ENCODE measurements around the gene VKORC1.

DNA sequence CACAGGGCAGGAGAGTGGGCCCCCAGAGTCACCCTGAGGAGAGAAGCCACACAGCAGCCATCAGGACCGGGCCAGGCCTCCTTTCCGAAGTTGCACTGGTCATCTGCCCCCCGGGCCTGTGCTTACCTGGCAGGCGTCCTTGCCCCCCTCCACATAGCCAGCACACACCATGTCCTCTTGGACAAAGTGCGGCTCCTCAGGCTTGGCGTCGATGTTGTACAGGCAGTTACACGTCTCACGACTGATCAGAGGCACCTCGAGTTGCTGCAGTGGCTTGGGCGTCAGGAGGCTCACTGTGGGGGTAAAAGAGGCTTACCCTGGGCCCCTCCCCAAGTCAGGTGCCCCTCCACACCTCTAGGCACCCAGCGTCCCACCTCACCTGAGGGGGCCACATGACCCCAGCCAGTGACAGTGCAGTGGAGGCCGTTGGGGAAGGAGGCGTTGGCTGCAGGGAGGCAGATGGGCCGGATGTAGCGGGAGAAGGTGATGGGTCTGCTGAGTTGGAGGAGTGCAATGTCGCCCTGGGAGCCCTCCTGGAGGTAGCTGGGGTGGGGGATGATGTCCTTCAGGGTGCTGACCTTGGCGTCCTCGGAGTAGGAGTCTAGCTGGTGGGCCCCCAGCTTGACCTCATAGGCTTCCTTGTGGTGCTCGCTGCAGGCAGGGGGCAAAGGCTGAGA is 37.8 kb upstream of the VKORC1 start:
- TF ChIP-seq, protein P1, sequence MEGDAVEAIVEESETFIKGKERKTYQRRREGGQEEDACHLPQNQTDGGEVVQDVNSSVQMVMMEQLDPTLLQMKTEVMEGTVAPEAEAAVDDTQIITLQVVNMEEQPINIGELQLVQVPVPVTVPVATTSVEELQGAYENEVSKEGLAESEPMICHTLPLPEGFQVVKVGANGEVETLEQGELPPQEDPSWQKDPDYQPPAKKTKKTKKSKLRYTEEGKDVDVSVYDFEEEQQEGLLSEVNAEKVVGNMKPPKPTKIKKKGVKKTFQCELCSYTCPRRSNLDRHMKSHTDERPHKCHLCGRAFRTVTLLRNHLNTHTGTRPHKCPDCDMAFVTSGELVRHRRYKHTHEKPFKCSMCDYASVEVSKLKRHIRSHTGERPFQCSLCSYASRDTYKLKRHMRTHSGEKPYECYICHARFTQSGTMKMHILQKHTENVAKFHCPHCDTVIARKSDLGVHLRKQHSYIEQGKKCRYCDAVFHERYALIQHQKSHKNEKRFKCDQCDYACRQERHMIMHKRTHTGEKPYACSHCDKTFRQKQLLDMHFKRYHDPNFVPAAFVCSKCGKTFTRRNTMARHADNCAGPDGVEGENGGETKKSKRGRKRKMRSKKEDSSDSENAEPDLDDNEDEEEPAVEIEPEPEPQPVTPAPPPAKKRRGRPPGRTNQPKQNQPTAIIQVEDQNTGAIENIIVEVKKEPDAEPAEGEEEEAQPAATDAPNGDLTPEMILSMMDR (IDR thresholded peaks at IDR 0.05) = no peak
- no peak for TF ChIP-seq POLR2A (IDR thresholded peaks at IDR 0.05)

All from Peyer's patch (tissue), 4 donors.